ENCODE data around the gene ZNF616.

DNA sequence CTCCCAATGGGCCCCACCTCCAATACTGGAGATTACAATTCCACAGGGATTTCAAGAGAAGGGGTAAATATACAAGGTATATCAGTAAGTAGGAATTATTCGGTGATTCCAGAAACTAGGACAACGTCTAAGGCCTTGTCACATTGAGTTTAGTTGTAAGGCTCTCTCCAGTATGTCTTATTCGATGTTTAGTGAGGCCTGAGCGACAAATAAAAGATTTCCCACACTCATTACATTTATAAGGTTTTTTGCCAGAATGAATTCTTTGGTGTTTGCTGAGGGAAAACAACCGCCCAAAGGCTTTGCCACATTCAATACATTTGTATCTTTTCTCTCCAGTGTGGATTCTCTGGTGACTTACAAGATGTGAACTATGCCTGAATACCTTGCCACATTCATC, 25.0 kb downstream of the ZNF616 start:
- TF ChIP-seq, protein P1, sequence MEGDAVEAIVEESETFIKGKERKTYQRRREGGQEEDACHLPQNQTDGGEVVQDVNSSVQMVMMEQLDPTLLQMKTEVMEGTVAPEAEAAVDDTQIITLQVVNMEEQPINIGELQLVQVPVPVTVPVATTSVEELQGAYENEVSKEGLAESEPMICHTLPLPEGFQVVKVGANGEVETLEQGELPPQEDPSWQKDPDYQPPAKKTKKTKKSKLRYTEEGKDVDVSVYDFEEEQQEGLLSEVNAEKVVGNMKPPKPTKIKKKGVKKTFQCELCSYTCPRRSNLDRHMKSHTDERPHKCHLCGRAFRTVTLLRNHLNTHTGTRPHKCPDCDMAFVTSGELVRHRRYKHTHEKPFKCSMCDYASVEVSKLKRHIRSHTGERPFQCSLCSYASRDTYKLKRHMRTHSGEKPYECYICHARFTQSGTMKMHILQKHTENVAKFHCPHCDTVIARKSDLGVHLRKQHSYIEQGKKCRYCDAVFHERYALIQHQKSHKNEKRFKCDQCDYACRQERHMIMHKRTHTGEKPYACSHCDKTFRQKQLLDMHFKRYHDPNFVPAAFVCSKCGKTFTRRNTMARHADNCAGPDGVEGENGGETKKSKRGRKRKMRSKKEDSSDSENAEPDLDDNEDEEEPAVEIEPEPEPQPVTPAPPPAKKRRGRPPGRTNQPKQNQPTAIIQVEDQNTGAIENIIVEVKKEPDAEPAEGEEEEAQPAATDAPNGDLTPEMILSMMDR (IDR thresholded peaks at IDR 0.05; ENCODE audit: borderline replicate concordance, extremely low read depth, low read length, poor library complexity, severe bottlenecking), result no peak
- TF ChIP-seq EZH2 (IDR thresholded peaks at IDR 0.05; ENCODE audit: borderline replicate concordance, low read depth, low read length, severe bottlenecking), result no peak
